Stimulated activated CD8-positive, alpha-beta memory T cell treated with anti-CD3 and anti-CD28 coated beads, Interleukin-12 subunit alpha, Interleukin-12 subunit beta, amount 100 ng/mL, for 24 hours (primary cell): ENCODE measurements around the gene ALOX15B.
"Not testable (repeated sequence)": the region's sequence is repeated elsewhere in the genome, so short reads cannot be mapped to it uniquely, and the experiment has no call there.

ENCODE experiments used
- DNase-seq: peaks from one replicate; pipeline ENCODE4 v3.0.0-alpha.2; 2020; ENCODE audit errors: extremely low read depth

ALOX15B gene

DNA sequence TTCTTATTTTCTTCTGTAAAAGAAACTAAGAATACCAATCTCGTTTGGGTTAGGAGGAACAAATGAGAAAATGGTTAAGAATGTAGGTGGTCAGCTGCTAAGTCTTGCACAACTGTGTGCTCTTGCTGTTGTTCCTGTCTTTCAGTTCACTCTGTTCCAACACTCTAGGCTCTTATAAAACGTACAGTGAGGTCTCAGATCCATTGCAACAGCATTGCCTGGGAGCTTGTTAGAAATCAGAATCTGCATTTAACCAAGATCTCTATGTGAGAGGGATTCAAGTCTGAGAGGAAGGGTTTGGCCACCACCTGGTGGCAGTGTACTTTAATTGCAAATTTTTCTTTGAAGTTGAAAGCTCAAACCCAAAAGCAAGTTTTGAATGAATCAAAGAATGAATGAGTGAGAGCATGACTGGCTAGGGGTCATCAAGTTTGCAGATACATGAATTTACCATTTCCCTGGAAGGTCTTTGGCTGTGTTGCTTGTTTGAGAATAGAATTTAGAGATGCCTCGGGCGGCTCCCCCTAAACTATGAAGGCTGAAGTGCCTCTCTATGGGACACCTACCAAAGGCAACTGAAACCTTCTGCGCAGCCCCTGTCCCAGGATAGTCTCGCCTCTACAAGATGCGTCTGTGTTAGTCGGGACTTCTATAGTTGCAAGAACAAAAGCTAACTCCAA lies 2.5 kb downstream of the ALOX15B start:
- DNase-seq, result no peak

DNA sequence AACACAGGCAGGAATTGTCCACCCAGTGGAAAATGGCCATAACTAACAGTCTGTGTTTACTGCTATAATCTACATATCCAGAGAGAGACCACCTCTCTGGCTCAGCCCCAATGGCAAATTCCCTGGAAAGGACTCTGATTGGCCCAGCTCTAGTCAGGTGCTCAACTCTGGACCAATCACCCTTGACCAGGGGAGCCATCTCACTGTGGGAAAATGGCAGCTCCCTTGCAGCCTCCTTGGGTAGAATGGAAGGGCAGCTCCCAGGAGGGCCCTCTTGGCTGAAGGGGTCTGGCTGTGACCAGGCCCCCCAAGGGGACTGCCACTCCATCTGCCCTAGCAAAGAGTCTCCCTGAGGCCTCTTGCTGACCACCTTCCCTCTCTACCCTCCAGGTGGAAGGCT lies 3.1 kb downstream of the ALOX15B start:
- DNase-seq, result no peak

DNA sequence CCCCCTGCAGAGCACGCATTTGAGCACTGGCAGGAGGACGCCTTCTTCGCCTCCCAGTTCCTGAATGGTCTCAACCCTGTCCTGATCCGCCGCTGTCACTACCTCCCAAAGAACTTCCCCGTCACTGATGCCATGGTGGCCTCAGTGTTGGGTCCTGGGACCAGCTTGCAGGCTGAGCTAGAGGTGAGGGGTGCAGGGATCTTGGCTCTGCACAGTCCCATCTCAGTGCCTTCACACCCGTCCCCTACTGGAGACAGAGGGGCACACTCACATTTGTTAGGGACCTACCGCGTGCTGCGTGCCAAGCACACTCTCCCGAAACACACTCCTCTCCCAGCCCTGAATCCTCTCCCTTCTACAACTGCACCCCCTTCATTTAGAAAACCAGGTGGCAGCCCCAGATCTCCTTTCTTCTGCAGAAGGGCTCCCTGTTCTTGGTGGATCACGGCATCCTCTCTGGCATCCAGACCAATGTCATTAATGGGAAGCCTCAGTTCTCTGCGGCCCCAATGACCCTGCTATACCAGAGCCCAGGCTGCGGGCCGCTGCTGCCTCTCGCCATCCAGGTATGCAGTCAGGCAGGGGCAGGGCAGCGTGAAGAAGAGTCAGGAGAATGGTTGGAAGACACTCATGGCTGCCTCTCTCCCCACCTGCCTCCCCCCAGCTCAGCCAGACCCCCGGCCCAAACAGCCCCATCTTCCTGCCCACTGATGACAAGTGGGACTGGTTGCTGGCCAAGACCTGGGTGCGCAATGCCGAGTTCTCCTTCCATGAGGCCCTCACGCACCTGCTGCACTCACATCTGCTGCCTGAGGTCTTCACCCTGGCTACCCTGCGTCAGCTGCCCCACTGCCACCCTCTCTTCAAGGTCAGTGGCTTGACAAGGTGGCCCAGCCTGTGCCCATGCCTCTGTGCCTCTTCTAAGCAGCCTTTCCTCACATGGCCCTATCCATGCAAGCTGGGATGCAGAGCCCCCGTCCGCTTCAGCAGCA lies 6.3 kb downstream of the ALOX15B start:
- no peak for DNase-seq

DNA sequence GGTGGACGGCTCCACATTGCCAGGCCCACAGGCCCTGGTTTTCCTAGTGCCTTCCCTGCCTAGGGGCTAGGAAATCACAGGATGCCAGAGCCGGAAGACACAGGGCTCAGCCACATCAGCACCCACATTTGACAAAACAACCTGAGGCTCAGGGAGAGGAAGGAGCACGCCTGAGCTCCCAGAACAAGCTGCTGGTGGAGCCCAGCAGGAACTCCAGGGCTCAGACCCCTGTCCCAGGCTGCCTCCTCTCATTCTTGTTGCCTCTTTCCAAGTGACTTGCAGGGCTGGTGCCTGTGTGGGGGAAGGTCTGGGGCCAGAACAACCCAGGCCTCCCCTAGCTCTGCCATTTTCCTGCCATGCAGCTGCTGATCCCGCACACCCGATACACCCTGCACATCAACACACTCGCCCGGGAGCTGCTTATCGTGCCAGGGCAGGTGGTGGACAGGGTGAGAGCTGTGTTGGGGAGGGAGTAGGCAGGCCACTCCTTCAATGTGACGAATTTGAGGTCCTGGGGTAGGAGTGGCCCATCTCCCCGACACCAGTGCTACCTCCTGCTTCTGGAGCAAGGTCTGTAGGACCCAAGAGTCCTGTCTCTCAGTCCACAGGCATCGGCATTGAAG lies 7.6 kb downstream of the ALOX15B start:
- DNase-seq, result no peak

DNA sequence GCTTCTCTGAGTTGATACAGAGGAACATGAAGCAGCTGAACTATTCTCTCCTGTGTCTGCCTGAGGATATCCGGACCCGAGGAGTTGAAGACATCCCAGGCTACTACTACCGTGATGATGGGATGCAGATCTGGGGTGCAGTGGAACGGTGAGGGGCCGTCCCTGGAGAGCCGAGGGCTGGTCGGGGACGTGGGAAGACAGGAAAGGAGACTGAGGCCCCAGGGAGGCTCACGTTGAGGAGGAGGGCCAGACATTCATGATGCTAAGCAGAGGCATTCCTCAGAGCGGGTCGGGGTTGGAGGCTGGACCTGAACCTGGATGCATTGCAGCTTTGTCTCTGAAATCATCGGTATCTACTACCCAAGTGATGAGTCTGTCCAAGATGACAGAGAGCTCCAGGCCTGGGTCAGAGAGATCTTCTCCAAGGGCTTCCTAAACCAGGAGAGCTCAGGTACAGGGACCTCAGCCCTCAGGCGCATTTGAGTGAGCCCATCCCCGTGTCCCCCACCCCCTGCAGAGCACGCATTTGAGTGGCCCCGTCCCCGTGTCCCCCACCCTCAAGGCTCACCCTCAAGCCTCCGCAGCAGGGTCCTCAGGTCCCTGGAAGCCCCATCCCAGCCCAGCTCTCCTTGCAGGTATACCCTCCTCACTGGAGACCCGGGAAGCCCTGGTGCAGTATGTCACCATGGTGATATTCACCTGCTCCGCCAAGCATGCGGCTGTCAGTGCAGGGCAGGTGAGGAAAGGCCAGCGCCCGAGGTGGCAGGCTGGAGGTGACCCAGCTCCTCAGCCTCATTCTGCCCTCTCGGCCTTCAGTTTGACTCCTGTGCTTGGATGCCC lies 8.3 kb downstream of the ALOX15B start:
- no peak for DNase-seq

DNA sequence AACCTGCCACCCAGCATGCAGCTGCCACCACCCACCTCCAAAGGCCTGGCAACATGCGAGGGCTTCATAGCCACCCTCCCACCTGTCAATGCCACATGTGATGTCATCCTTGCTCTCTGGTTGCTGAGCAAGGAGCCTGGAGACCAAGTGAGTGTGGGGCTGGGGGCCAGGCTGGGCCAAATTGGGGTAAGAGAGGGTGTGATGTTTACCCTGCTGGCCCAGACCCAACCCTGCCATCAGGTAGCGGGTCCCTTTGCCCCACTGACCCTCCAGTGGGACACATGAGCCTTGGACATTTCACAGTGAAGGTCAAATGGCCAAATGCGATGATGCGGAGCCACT lies 8.9 kb downstream of the ALOX15B start:
- no peak for DNase-seq

DNA sequence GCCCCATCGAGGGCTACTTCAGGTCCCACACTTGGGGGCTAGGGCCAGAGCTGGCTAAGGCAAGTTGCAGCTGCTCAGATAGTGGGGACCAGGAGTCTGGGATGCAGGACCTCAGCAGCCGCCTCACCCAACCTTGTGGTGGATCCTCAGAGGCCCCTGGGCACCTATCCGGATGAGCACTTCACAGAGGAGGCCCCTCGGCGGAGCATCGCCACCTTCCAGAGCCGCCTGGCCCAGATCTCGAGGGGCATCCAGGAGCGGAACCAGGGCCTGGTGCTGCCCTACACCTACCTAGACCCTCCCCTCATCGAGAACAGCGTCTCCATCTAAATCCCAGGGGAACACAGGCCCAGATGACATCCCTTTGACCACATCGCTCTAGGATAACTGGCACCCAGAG lies 9.4 kb downstream of the ALOX15B start:
- no peak for DNase-seq

DNA sequence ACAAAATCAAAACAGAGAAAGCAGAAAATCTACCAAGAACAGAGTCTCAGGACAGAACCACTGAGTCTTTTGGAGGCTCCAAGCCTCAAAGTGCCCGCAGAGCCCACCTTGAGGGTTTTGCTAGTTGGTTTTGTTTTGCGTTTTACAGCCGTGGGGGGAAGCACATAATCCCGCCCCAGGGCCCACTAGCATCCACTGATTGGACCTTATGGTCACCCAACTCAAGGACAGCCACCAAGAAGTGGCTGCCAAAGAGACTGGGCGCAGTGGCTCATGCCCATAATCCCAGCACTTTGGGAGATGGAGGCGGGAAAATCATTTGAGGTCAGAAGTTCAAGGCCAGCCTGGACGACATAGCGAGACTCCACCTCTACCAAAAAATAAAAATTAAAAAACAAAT lies 9.9 kb downstream of the ALOX15B start:
- no peak for DNase-seq

DNA sequence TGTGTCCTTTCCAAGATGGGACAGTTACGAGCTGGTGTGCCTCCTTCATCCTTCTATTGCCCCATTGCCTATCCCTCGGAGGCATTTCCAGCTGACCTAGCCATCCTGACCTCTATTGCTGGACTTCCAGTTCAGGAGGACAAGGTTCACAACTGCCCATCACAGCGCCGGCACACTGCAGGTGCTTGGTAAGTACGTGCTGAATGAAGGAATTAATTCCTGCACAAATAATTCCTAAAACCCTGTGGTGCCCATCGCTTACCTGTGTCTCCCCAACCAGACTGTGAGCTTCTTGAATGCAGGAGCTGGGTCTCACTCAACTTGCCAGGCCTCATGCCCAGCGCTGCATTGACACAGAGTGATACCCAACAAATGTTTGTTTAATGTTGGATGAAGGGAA lies 13.0 kb downstream of the ALOX15B start:
- DNase-seq, result no peak

DNA sequence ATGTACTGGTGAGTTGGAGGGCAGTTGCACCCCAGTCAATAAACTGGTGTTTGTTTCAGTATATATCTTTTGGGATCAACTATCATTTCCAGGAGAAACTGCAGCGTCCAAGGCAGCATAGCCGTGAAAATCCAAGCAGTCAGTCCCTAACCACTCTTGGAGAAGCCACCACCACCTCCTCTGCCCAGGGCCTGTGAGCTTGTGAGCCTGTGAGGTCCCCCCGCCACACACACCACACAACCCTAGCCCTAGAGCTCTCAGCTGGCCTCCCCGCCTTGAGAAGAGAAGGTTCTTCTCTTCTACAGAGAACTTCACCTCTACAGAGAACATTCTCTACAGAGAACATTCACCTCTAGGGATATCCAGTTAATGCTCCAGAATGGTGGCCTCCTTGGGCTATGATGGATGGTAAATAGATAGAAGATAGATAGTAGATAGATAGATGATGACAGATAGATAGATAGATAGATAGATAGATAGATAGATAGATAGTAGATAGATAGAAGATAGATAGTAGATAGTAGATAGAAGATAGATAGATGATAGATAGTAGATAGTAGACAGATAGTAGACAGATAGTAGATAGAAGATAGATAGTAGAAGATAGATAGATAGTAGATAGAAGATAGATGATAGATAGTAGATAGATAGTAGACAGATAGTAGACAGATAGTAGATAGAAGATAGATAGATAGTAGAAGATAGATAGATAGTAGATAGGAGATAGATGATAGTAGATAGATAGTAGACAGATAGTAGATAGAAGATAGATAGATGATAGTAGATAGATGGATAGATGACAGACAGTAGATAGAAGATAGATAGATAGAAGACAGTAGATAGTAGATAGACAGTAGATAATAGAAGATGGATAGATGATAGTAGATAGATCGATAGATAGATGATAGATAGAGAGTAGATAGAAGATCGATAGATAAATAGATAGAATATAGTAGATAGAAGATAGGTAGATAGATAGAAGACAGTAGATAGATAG lies 13.7 kb downstream of the ALOX15B start:
- DNase-seq, result no peak

DNA sequence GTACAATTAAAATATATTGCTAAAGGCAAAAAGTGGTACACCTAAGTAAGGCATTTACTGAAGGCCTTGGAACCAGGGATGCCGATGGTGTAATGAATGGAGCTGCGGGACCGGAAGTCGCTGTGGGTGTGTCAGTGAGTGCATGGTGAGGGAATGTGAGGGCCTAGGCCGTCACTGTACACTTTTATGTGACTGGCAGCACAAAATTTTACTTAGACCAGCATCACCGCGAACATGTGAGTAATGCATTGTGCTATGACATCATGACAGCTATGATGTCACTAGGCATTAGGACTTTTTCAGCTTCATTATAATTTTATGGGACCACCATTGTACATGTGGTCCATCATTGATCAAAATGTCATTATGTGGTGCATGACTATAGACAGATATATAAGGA lies 14.7 kb downstream of the ALOX15B start:
- DNase-seq, result no peak

DNA sequence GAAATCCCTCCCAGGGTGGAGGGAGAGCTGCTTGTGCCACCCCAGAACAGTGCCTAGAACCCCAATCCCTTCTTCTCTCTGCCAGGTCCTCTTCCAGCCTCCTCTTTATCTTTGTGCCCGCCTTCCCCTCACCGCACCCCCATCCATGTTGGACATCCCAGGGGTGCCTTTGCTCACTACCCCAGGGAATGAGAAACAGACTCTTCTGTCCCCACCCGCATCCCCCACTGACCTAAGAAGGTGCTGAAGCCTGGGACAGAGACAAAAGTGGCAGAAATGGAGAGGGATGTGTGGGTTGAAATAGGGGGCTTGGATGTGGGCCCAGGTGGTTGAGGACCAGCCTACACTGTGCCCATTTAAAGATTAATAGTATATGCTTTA lies 17.0 kb downstream of the ALOX15B start:
- no peak for DNase-seq

DNA sequence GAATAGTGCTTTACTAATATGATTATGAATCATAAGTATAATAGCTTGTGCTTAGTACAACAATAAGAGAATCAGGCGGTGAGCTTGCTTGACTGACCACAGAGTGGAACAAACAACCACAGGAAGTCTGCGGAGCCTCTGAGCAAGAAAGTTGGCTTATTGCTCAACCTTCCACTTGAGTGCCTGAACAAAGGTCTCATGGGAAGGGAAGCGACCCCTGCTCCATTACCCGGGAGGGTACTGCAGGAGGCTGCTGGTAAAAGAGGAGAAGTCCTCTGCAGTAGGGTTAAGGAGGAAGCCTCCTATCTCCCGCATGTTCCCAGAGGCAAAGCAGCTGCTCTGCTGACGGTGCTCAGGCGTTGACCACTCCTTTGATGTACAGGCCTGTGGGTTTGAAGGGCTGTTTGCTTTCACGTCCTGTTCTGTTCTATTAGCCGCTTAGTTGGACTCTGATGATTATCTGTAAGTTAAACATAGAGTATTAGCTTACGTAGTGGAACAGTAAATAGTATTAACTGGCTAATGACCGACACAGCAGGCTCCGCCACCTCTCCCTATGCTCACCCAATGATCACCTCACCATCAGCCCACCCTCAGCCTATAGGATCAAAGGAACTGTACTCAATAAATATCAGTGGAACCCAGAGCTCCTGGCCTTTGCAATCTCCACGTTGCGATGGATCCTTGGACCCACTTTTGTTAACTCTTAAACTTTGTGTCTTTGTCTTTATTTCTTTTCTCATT lies 17.5 kb downstream of the ALOX15B start:
- DNase-seq, result no peak

DNA sequence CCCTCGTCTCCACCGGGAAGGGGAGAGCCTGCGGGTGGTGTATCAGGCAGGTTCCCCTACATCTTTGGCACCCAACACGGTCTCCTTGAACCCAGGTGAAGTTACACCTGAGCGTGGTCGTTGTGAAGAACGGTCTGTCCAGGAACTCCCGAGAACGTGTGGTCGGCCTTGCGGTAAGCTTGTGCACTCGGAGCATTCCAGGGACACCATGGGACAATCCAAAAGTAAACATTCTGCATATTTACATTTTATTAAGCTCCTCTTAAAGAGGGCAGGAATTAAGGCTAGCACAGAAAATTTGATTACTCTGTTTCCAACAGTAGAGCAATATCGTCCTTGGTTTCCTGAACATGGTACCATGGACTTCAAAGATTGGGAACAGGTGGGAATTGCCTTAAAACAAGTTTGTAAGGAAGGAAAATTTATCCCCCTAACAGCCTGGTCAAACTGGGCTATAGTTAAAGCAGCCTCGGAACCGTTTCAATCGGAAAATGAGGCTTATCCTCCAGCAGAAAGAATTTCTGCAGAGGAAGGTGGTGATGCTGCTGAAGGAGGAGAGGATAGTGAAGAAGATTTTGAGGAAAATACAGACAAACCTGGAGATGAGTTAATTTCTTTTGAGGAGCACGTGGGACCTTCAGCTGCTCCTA lies 18.2 kb downstream of the ALOX15B start:
- no peak for DNase-seq

DNA sequence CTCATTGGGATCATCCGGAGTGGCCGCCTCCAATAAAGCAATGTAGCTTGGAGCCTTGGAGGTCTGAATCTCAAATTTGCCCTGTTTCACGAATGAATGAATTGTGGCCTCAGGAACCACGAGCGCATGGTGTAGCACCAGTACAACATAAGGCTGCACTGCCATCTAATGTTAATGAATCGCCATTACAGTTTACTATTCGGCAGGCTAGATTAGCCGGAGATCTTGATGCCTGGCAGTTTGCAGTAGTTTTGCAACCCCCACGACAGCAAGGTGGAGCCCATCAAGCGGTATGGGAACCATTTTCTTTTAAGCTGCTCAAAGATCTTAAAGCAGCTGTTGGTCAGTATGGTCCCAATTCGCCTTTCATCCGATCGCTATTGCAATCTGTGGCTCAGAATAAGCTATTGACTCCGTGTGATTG lies 18.8 kb downstream of the ALOX15B start:
- DNase-seq, result no peak

DNA sequence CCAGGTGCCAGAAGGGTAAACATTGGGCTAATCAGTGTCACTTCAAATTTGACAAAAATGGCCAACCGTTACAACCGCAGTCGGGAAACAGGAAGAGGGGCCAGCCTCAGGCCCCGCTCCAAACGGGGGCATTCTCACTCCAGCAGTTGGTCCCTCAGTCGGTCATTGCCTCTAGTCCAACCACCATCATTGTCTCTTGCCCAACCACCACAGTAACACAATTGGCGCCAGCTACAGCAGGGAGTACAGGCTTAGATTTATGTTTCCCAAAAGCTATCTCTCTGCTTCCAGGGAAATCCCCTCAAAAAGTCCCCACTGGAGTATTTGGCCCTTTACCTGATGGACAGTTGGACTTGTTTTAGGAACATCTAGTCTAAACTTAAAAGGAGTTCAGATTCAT lies 20.3 kb downstream of the ALOX15B start:
- DNase-seq, result no peak

DNA sequence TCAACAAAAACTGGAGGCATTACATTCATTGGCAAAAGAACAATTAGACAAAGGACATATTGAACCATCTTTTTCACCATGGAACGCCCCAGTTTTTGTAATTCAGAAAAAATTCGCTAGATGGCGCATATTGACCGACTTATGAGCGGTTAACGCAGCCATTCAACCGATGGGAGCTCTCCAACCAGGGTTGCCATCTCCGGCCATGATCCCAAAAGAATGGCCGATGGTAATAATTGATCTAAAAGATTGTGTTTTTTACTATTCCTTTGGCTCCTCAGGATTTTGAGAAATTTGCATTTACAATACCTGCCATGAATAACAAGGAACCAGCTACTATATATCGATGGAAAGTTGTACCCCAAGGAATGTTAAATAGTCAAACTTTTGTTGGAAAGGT lies 21.4 kb downstream of the ALOX15B start:
- DNase-seq, result no peak

DNA sequence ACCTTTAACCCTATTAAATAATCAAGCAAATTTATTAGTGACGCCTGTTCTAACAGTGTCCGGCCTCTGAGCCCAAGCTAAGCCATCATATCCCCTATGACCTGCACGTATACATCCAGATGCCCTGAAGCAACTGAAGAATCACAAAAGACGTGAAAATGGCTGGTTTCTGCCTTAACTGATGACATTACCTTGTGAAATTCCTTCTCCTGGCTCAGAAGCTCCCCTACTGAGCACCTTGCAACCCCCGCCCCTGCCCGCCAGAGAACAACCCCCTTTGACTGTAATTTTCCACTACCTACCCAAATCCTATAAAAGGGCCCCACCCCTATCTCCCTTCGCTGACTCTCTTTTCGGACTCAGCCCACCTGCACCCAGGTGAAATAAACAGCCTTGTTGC lies 23.0 kb downstream of the ALOX15B start:
- DNase-seq, result not testable (repeated sequence)

DNA sequence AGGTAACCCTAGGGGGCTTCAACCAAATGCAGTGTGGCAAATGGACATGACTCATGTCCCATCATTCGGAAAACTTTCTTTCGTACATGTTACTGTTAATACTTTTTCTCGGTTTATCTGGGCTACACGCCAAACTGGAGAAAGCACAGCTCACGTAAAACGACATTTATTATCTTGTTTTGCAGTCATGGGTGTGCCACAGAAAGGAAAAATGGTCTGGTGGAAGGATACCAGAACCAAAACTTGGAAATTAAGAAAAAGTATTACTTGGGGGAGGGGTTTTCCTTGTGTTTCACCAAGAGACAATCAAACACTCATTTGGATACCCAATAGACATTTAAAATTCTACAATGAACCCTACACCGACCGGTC lies 23.6 kb downstream of the ALOX15B start:
- DNase-seq, result no peak
